ENCODE measurements around the gene NEK3.
"Not testable (repeated sequence)": the region's sequence is repeated elsewhere in the genome, so short reads cannot be mapped to it uniquely, and the experiment has no call there.

- TF ChIP-seq CTCF (IDR thresholded peaks at IDR 0.05 in 4 of 5, conservative IDR thresholded peaks at IDR 0.05 in 1 of 5); POLR2A (IDR thresholded peaks at IDR 0.05): not testable (repeated sequence)
Measured at GRCh38 chr13:52207896-52208295, 48.5 kb upstream of the NEK3 start.
